Lung (tissue), 12 donors: ENCODE data around the gene NOL11. TPM values are rescaled to one million over a fixed set of nuclear protein-coding genes. Genes with fewer than 3 reads are reported as not detected.

Experiments
- ATAC-seq: fragments of 200-7000 bp; cut with Tn5 transposase; one replicate; pipeline ENCODE4 v1.9.1; 2020; ENCODE audit warnings: moderate number of reproducible peaks; ENCODE audit not compliant: insufficient read depth, low FRiP score
- DNase-seq, 3 donors: peaks; one replicate each; pipeline ENCODE4 v3.0.0-alpha.2; 2013 to 2017
- H3K27ac ChIP-seq, 2 donors: one replicate each; pipeline ENCODE4 v1.5.1; 2013; ENCODE audit warnings: mild to moderate bottlenecking in 2 of 2, moderate library complexity in 2 of 2, control low read depth in 1 of 2, inconsistent platforms in 1 of 2, low read depth in 1 of 2, low read length in 1 of 2
- H3K27me3 ChIP-seq, 3 donors: one replicate each; pipeline ENCODE4 v1.5.1; 2013; ENCODE audit warnings: low read length in 2 of 3; ENCODE audit not compliant: control insufficient read depth in 3 of 3, insufficient read depth in 3 of 3
- H3K36me3 ChIP-seq, 4 donors: one replicate each; pipeline ENCODE4 v1.5.1; 2013; ENCODE audit warnings: low read length in 4 of 4, mild to moderate bottlenecking in 1 of 4, moderate library complexity in 1 of 4; ENCODE audit not compliant: control insufficient read depth in 4 of 4, insufficient read depth in 4 of 4
- H3K4me1 ChIP-seq, 5 donors: one replicate each; pipeline ENCODE4 v1.5.1; 2013; ENCODE audit warnings: low read length in 5 of 5, mild to moderate bottlenecking in 2 of 5, moderate library complexity in 1 of 5; ENCODE audit not compliant: control insufficient read depth in 5 of 5, insufficient read depth in 5 of 5
- H3K4me3 ChIP-seq: one replicate; pipeline ENCODE4 v1.5.1; 2013; ENCODE audit warnings: mild to moderate bottlenecking, control low read depth, moderate library complexity
- H3K9ac ChIP-seq, 2 donors: one replicate each; pipeline ENCODE4 v1.5.1; 2013; ENCODE audit warnings: low read length in 2 of 2, control low read depth in 1 of 2; ENCODE audit not compliant: insufficient read depth in 1 of 2
- H3K9me3 ChIP-seq, 4 donors: one replicate each; pipeline ENCODE4 v1.5.1; 2013; ENCODE audit warnings: low read length in 3 of 4, mild to moderate bottlenecking in 1 of 4, moderate library complexity in 1 of 4; ENCODE audit not compliant: control insufficient read depth in 4 of 4, insufficient read depth in 3 of 4
- CTCF ChIP-seq: IDR thresholded peaks from 2 replicates; pipeline ENCODE4 v1.5.1; 2012; ENCODE audit warnings: mild to moderate bottlenecking; ENCODE audit errors: control extremely low read depth, extremely low read depth
- WGBS, 2 donors: extraction: QIAGEN DNeasy Blood & Tissue Kit; methylation state at CpG; one replicate each; pipeline ENCODE4 v1.1.7; 2013; 5-methylcytosine and 5-hydroxymethylcytosine counted together
- polyA plus RNA-seq, 2 donors: library from polyadenylated mRNA; stranded (reverse); fragments of 200-250 nt; gene quantifications; one replicate each; pipeline ENCODE4 v1.2.1, GENCODE V29; 2013
- total RNA-seq, 2 donors: library from RNA; depleted of rRNA in 1 of 2; stranded (reverse); fragments of >200 nt in 1 of 2; gene quantifications; one replicate each; pipeline ENCODE4 v1.2.1, GENCODE V29; 2014 to 2021
- donor health status: control.
- donor health status: control.
- donor health status: Bipolar disorder and iron deficiency.
- donor health status: healthy.
- donor health status: DM: yes; HTN: yes; CAD: no.

NOL11 gene
- total and polyA plus RNA-seq, 4 donors: 18.4 to 46.9 (median 37.8) TPM

- Histone ChIP-seq H3K4me1 (peaks cover 0 to 4% (median 0%) of the 10 kb centered on the region in 5 donors), H3K36me3 (no peaks in the 10 kb centered on the region), H3K27ac (no peak overlapping the region), H3K9me3 (no peaks in the 10 kb centered on the region), H3K4me3 (no peak overlapping the region), H3K9ac (no peak overlapping the region), H3K27me3 (no peaks in the 10 kb centered on the region)
- ATAC-seq (no peak), DNase-seq (peak; percentile 24 to 29 (median 26))
- no peak for TF ChIP-seq CTCF
- 54 to 60% methylated on average over 11 of the region's 11 CpGs for WGBS, 2 donors
These were observed 41.8 kb downstream of the NOL11 start for GRCh38 chr17:67759355-67760171.

- no peaks in the 10 kb centered on the region for H3K27me3 ChIP-seq
- H3K4me1 ChIP-seq: peaks cover 0 to 2% (median 0%) of the 10 kb centered on the region in 5 donors
- no peaks in the 10 kb centered on the region for H3K9me3 ChIP-seq
- no peak for DNase-seq
- H3K36me3 ChIP-seq: no peaks in the 10 kb centered on the region
- H3K4me3 ChIP-seq: no peak overlapping the region
- TF ChIP-seq CTCF: no peak
- ATAC-seq: no peak
- H3K9ac ChIP-seq: no peak overlapping the region
- no peak overlapping the region for H3K27ac ChIP-seq
- 85 to 98% methylated on average over 2 of the region's 2 CpGs for WGBS, 2 donors
These were observed 47.9 kb downstream of the NOL11 start for GRCh38 chr17:67765623-67766022.

GRCh38 chr17:67769231-67769630, 51.5 kb downstream of the NOL11 start:
- H3K4me1 ChIP-seq: peaks cover 0 to 2% (median 0%) of the 10 kb centered on the region in 5 donors
- H3K9me3 ChIP-seq: no peaks in the 10 kb centered on the region
- H3K36me3 ChIP-seq: no peaks in the 10 kb centered on the region
- ATAC-seq: no peak
- no peak for DNase-seq
- no peak overlapping the region for H3K4me3 ChIP-seq
- no peak overlapping the region for H3K27ac ChIP-seq
- 56 to 63% methylated on average over 5 of the region's 5 CpGs for WGBS, 2 donors
- H3K27me3 ChIP-seq: no peaks in the 10 kb centered on the region
- H3K9ac ChIP-seq: no peak overlapping the region
- no peak for TF ChIP-seq CTCF
